Stomach (tissue), 4 donors: Measurements from ENCODE around the gene POLE2.

Experiments used
- CTCF ChIP-seq, 7 experiments: fragments of 450-650 bp in 4 of 7; fragments of 200-600 bp in 3 of 7; sonication (generic) in 3 of 7; IDR thresholded peaks; one replicate each; pipeline ENCODE4 v1.5.1; 2016 to 2019; ENCODE audit warnings: antibody characterized with exemption in 7 of 7, control low read depth in 2 of 7, mild to moderate bottlenecking in 1 of 7
- EP300 ChIP-seq: sonication (generic); formaldehyde crosslinking; IDR thresholded peaks from one replicate; pipeline ENCODE4 v1.6.1; 2017; ENCODE audit warnings: antibody characterized with exemption
- POLR2A ChIP-seq, 4 donors: fragments of 450-650 bp; IDR thresholded peaks; one replicate each; pipeline ENCODE4 v1.6.1; 2016; ENCODE audit warnings: antibody characterized with exemption in 4 of 4, control low read depth in 2 of 4, mild to moderate bottlenecking in 1 of 4, moderate library complexity in 1 of 4
- POLR2AphosphoS5 ChIP-seq, 3 donors: sonication (generic); formaldehyde crosslinking; IDR thresholded peaks; one replicate each; pipeline ENCODE4 v1.6.1; 2016; ENCODE audit warnings: antibody characterized with exemption in 3 of 3

DNA sequence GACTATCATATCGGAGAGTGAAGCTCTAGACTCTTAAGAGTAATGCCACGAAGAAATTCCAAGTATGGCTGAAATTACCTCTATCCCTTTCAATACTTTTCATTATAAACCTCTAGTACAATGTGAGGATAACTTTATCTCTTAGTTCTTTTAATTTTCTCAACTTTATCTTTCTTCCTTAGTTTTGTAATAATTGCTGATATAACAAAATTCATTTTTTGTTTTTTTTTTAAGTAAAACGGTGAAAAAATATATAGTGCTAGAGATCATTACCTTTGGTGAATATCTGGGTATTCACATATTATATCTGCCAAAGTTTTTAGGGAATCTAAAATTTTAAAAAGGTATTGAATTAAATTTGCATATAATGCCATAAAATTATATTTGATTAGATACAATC, 33.5 kb downstream of the POLE2 start:
- TF ChIP-seq EP300 (no peak), POLR2A (IDR thresholded peaks at IDR 0.05) (no peak), CTCF (IDR thresholded peaks at IDR 0.05) (no peak), POLR2AphosphoS5 (IDR thresholded peaks at IDR 0.05) (no peak)
